Left lung (tissue), 10 donors: ENCODE measurements around the gene SEPTIN8. TPM values are rescaled to one million over a fixed set of nuclear protein-coding genes. Genes with fewer than 3 reads are reported as not detected.

Experiments
- ATAC-seq: fragments of 200-7000 bp; cut with Tn5 transposase; one replicate; pipeline ENCODE4 v1.9.1; 2020; ENCODE audit warnings: moderate library complexity
- DNase-seq, 4 donors: peaks; one replicate each; pipeline ENCODE4 v3.0.0-alpha.2; 2013 to 2020
- H3K27ac ChIP-seq, 2 donors: fragments of 200-600 bp; sonication (generic) in 1 of 2; one replicate each; pipeline versions ENCODE4 v1.5.0 to v1.8.0; 2020 to 2021
- H3K27me3 ChIP-seq, 2 donors: fragments of 200-600 bp; sonication (generic) in 1 of 2; one replicate each; pipeline versions ENCODE4 v1.5.0 to v1.8.0; 2020 to 2021
- H3K36me3 ChIP-seq, 2 donors: fragments of 200-600 bp; sonication (generic) in 1 of 2; one replicate each; pipeline versions ENCODE4 v1.5.0 to v1.8.0; 2020 to 2021
- H3K4me1 ChIP-seq, 2 donors: fragments of 200-600 bp; one replicate each; pipeline ENCODE4 v1.8.0; 2021
- H3K4me3 ChIP-seq, 2 donors: fragments of 200-600 bp; sonication (generic) in 1 of 2; one replicate each; pipeline versions ENCODE4 v1.5.0 to v1.8.0; 2020 to 2021; ENCODE audit warnings: mild to moderate bottlenecking in 1 of 2
- H3K9me3 ChIP-seq, 2 donors: fragments of 200-600 bp; sonication (generic) in 1 of 2; one replicate each; pipeline versions ENCODE4 v1.5.0 to v1.8.0; 2020 to 2021
- intact Hi-C, 2 donors: fragments of 100-400 bp; cut with DNase I; formaldehyde crosslinking; loops; one replicate each; pipeline versions ENCODE4 v1.11.2 to v1.14.2; 2022
- polyA plus RNA-seq, 6 donors: library from polyadenylated mRNA; unstranded; fragments of 120-200 nt; gene quantifications; one replicate each; pipeline ENCODE4 v1.2.1, GENCODE V29; 2013; ENCODE audit not compliant: insufficient read length in 6 of 6
- total RNA-seq, 2 donors: library from RNA; stranded (reverse); fragmentation: NEBNext Ultra II Directional; extraction: Animal tissue kit (Norgen Biotek cat#: 25700); gene quantifications; one replicate each; pipeline ENCODE4 v1.2.1, GENCODE V29; 2021
- TF ChIP-seq, protein P1 (sequence below), 2 donors: fragments of 200-600 bp; sonication (generic) in 1 of 2; IDR thresholded peaks; one replicate each; pipeline versions ENCODE4 v1.5.0 to v1.8.0; 2021; ENCODE audit warnings: antibody characterized with exemption in 2 of 2
- donor health status: DM: no; HTN: yes; CAD: no.
- donor health status: DM: no; HTN: no; CAD: no.

The SEPTIN8 gene
- total and polyA plus RNA-seq, 8 donors, result 38.8 to 73.8 (median 60.5) TPM

DNA sequence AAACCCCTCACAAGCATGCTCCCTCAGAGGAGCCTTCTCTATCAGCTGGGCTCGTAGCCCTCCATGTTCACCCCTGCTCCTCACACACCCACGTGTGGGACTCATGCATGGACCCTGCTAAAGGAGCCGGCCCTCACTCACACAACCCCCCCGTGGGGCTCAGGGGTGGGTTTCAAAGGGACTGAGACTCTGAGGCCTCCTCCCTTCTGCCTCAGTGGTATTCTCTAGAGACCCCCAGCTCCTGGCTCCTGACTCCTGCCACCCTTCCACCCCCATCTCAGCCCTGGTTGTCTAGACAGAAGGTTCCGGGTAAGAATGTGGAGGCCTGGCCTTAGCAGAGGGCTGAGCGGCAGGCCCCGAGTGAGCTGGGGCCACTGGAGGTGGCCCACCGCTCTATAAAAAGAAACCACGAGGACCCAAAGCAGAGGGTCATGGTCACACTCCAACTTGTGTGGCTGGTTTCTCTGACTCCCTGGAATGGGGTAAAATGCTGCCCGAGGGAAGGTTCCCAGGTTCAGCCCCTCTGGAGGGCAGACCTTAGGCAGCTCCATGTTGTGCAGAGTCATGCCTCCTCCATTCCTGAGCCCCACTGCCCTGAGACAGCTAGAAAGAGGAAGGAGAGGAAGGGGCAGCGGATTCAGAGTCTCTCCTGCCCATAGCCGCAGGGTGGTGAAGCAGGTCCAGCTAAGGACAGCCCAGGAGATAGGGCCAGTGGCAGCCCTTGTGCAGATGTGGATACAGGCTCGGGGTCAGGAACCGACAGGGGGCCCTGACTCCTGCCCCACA, 10.8 kb downstream of the SEPTIN8 start:
- no peak for DNase-seq
- Histone ChIP-seq H3K27ac (no peak overlapping the region), H3K4me3 (no peak overlapping the region), H3K4me1 (peaks cover 13 to 15% of the 10 kb centered on the region in 2 donors), H3K9me3 (no peaks in the 10 kb centered on the region), H3K36me3 (peaks cover 0 to 38% of the 10 kb centered on the region in 2 donors), H3K27me3 (no peaks in the 10 kb centered on the region)
- ATAC-seq, result no peak
- TF ChIP-seq, protein P1, sequence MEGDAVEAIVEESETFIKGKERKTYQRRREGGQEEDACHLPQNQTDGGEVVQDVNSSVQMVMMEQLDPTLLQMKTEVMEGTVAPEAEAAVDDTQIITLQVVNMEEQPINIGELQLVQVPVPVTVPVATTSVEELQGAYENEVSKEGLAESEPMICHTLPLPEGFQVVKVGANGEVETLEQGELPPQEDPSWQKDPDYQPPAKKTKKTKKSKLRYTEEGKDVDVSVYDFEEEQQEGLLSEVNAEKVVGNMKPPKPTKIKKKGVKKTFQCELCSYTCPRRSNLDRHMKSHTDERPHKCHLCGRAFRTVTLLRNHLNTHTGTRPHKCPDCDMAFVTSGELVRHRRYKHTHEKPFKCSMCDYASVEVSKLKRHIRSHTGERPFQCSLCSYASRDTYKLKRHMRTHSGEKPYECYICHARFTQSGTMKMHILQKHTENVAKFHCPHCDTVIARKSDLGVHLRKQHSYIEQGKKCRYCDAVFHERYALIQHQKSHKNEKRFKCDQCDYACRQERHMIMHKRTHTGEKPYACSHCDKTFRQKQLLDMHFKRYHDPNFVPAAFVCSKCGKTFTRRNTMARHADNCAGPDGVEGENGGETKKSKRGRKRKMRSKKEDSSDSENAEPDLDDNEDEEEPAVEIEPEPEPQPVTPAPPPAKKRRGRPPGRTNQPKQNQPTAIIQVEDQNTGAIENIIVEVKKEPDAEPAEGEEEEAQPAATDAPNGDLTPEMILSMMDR (IDR thresholded peaks at IDR 0.05), result no peak
- intact Hi-C loops, result no loop called here

DNA sequence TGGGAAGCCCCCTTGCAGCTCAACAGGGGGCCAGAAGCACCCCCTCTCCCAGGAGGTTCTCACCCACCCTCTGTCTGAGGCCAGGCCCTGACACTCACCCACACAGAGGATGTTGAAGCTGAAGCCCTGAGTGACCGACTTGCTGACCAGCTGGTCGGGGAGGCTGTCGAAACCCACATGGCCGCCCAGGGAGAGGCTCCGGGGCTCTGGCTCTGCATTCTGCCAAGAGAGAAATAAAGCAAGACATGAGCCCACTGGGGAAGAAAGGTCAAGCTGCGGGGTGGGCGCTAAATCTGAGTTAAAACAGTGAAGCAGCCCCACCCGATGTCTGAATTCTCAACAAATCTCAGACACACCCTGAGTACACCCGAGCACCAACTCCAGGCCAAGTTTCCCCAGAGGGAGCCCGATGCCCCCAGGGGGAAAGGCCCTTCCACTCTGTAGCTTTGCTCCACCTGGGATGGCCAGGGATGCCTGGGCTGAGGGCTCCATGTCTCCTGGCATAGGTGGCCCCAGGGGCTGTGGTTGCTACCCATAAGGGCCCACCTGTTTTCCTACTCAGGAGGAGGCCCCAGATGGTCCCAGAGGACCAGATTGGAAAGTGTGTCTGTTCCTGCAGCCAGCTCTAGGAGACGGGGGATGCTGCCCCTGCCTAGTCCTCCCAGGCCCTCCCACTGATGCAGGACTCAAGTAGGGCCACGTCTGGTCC, 11.6 kb downstream of the SEPTIN8 start:
- H3K27ac ChIP-seq, result no peak overlapping the region
- H3K4me3 ChIP-seq, result no peak overlapping the region
- TF ChIP-seq, protein P1 (IDR thresholded peaks at IDR 0.05), result no peak
- intact Hi-C loops, result no loop called here
- no peaks in the 10 kb centered on the region for H3K27me3 ChIP-seq
- H3K4me1 ChIP-seq, result peaks cover 13% of the 10 kb centered on the region in 2 donors
- DNase-seq (no peak), ATAC-seq (no peak)
- no peaks in the 10 kb centered on the region for H3K9me3 ChIP-seq
- peaks cover 0 to 45% of the 10 kb centered on the region in 2 donors for H3K36me3 ChIP-seq

DNA sequence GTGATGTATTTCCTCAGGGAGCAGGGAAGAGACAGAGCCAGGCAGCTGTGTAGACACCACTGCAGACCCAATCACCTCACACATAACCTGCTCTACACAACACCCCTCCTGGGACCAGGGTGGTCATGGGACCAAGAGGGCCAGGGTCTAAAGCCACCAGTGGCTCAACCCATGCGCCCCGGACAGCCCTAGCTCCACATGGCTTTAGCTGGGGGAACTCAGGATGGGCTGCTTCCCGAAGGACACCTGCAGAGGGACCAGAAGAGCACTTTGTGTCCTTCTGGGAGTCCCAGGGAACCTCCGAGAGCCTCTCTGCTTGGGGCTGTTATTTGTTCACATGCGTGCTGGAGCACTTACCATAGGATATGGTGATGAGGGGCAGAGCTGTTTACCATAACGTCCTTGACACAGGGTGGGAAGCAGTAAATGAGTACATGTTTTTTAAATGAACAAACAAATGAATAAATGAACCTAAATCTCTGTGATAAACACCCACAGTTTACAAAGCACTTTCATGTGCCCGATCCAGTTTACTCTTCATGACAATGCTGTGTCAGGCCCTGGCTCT, 12.3 kb downstream of the SEPTIN8 start:
- DNase-seq, result no peak
- H3K4me3 ChIP-seq, result no peak overlapping the region
- TF ChIP-seq, protein P1 (IDR thresholded peaks at IDR 0.05), result no peak
- no peaks in the 10 kb centered on the region for H3K9me3 ChIP-seq
- H3K4me1 ChIP-seq, result peaks cover 13% of the 10 kb centered on the region in 2 donors
- intact Hi-C loops, result no loop called here
- H3K27me3 ChIP-seq, result no peaks in the 10 kb centered on the region
- no peak overlapping the region for H3K27ac ChIP-seq
- H3K36me3 ChIP-seq, result peaks cover 0 to 52% of the 10 kb centered on the region in 2 donors
- ATAC-seq, result no peak

DNA sequence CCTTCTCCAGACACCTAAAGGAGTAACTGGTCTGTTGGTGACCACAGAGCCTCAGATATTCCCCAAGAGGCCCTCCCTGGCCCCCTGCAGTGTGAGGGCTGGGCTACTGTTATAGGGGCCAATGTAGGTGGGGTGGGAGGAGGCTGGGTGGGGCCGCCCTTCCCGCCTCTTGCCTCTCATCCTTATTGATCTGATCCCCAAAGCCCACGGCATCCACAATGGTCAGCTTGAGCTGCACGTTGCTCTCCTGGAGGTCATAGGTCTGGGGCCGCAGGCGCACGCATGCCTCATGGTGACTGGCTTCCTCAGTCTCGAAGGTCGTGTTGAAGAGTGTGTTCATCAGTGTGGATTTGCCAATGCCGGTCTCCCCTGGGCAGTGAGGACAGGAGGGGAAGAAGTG, 13.0 kb downstream of the SEPTIN8 start:
- ATAC-seq (no peak), DNase-seq (no peak)
- no peak overlapping the region for H3K4me3 ChIP-seq
- H3K4me1 ChIP-seq, result peaks cover 13% of the 10 kb centered on the region in 2 donors
- TF ChIP-seq, protein P1 (IDR thresholded peaks at IDR 0.05), result no peak
- no peaks in the 10 kb centered on the region for H3K27me3 ChIP-seq
- no peak overlapping the region for H3K27ac ChIP-seq
- intact Hi-C loops, result no loop called here
- H3K9me3 ChIP-seq, result no peaks in the 10 kb centered on the region
- peaks cover 0 to 59% of the 10 kb centered on the region in 2 donors for H3K36me3 ChIP-seq
